GM12878 (cell line): Measurements from ENCODE around the gene SORT1.

Experiments used
- BHLHE40 ChIP-seq, 2 experiments: fragments of 450-650 bp in 1 of 2; IDR thresholded peaks; 2 replicates each; pipeline ENCODE4 v1.6.1; 2011 to 2017; ENCODE audit warnings: low read depth in 2 of 2, borderline replicate concordance in 1 of 2, improper control_type of control experiment in 1 of 2, low read length in 1 of 2, mild to moderate bottlenecking in 1 of 2
- CBX3 ChIP-seq: fragments of 200-600 bp; sonication (generic); IDR thresholded peaks from 2 replicates; pipeline ENCODE4 v1.6.1; 2016; ENCODE audit warnings: low read depth, borderline replicate concordance
- CBX5 ChIP-seq: sonication (generic); IDR thresholded peaks from 2 replicates; pipeline ENCODE4 v1.6.1; 2016; ENCODE audit warnings: low read depth, moderate library complexity, mild to moderate bottlenecking, inconsistent platforms
- CEBPB ChIP-seq, 2 experiments: fragments of 150-350 bp in 1 of 2; IDR thresholded peaks; 2 replicates each; pipeline ENCODE4 v1.6.1; 2012 to 2014; ENCODE audit warnings: low read depth in 2 of 2, low read length in 2 of 2, borderline replicate concordance in 1 of 2, inconsistent platforms in 1 of 2
- EED ChIP-seq: sonication (generic); IDR thresholded peaks from 2 replicates; pipeline ENCODE4 v1.6.1; 2016; ENCODE audit warnings: antibody characterized with exemption, low read depth
- FOS ChIP-seq: IDR thresholded peaks from 3 replicates; pipeline ENCODE4 v1.6.1; 2011; ENCODE audit warnings: borderline replicate concordance; ENCODE audit not compliant: insufficient read length; ENCODE audit errors: extremely low read depth
- MXI1 ChIP-seq: fragments of 150-350 bp; IDR thresholded peaks from 2 replicates; pipeline ENCODE4 v1.6.1; 2011; ENCODE audit warnings: low read depth, mild to moderate bottlenecking, inconsistent platforms, low read length, improper control_type of control experiment
- NRF1 ChIP-seq: conservative IDR thresholded peaks from 2 replicates; pipeline ENCODE4 v1.6.1; 2011; ENCODE audit warnings: mild to moderate bottlenecking, low read depth, low read length, improper control_type of control experiment
- POLR2A ChIP-seq: IDR thresholded peaks from 2 replicates; pipeline ENCODE4 v1.6.1; 2011; ENCODE audit warnings: low read depth, mild to moderate bottlenecking, low read length
- TAF1 ChIP-seq: IDR thresholded peaks from 2 replicates; pipeline ENCODE4 v1.6.1; 2011; ENCODE audit warnings: mild to moderate bottlenecking, low read depth, low read length, borderline replicate concordance
- TARDBP ChIP-seq: IDR thresholded peaks from 2 replicates; pipeline ENCODE4 v1.6.1; 2016; ENCODE audit warnings: borderline replicate concordance
- YY1 ChIP-seq: IDR thresholded peaks from 2 replicates; pipeline ENCODE4 v1.6.1; 2011; ENCODE audit warnings: low read depth, mild to moderate bottlenecking, low read length
- TF ChIP-seq, protein P1 (sequence below): IDR thresholded peaks from 2 replicates; pipeline ENCODE4 v1.6.1; 2011; ENCODE audit warnings: borderline replicate concordance, low read depth, mild to moderate bottlenecking, moderate library complexity, mixed read lengths, low read length; ENCODE audit not compliant: insufficient read depth; ENCODE audit errors: extremely low read length
- TF ChIP-seq, protein P2 (sequence below), 3 experiments: IDR thresholded peaks in 2 of 3; conservative IDR thresholded peaks in 1 of 3; 2 replicates each; pipeline ENCODE4 v1.5.1; 2011; ENCODE audit warnings: low read depth in 3 of 3, low read length in 3 of 3, mild to moderate bottlenecking in 3 of 3, control low read depth in 2 of 3, moderate library complexity in 2 of 3, inconsistent platforms in 1 of 3, mixed read lengths in 1 of 3; ENCODE audit not compliant: control insufficient read depth in 2 of 3, insufficient read depth in 1 of 3; ENCODE audit errors: extremely low read depth in 1 of 3

DNA sequence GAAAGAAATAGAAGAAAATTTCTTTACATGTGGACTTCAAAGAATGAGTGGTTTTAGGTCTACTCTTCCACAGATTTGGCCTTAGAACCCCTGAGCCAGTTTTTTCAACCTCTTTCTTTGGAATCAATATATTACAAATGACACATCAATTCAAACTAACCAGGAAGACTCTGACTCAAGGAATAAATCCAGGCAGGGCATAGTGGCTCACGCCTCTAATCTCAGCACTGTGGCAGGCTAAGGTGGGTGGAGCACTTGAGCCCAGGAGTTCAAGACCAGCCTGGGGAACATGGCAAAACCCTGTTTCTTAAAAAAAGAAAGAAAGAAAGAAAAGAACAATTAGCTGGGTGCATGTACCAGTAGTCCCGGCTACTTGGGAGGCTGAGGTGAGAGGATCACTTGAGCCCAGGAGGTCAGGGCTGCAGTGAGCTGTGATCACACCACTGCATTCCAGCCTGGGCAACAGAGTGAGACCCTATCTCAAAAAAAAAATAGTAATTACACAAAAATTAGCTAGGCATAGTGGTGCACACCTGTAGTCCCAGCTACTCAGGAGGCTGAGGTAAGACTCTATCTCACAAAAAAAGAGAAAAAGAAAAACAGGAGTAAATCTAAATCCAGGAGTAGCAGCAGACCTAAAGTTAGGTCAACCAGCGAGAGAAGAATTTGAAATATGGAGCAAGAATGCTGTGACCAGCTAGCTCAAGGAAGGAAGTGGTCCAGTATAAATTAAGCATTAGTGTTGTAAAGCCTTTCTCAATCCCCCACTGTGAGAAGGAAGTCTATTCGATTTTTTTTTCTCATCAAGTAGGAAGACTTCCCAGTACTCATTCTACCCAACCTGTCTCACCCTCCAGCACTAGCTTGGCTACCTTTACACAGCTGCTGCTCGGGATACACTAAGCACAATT lies 1.9 kb downstream of the SORT1 start:
- TF ChIP-seq, protein P1, sequence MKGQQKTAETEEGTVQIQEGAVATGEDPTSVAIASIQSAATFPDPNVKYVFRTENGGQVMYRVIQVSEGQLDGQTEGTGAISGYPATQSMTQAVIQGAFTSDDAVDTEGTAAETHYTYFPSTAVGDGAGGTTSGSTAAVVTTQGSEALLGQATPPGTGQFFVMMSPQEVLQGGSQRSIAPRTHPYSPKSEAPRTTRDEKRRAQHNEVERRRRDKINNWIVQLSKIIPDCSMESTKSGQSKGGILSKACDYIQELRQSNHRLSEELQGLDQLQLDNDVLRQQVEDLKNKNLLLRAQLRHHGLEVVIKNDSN, result no peak
- TF ChIP-seq CBX5 (no peak), EED (no peak), TARDBP (no peak), YY1 (no peak), POLR2A (no peak), CBX3 (no peak), FOS (no peak), NRF1 (no peak), TAF1 (no peak), BHLHE40 (IDR thresholded peaks at IDR 0.05; ENCODE audit: borderline replicate concordance in 1 of 2, low read depth in 2 of 2, low read length in 1 of 2) (no peak), CEBPB (IDR thresholded peaks at IDR 0.05; ENCODE audit: borderline replicate concordance in 1 of 2, low read depth in 2 of 2, low read length in 2 of 2) (no peak), MXI1 (no peak)
- TF ChIP-seq, protein P2, sequence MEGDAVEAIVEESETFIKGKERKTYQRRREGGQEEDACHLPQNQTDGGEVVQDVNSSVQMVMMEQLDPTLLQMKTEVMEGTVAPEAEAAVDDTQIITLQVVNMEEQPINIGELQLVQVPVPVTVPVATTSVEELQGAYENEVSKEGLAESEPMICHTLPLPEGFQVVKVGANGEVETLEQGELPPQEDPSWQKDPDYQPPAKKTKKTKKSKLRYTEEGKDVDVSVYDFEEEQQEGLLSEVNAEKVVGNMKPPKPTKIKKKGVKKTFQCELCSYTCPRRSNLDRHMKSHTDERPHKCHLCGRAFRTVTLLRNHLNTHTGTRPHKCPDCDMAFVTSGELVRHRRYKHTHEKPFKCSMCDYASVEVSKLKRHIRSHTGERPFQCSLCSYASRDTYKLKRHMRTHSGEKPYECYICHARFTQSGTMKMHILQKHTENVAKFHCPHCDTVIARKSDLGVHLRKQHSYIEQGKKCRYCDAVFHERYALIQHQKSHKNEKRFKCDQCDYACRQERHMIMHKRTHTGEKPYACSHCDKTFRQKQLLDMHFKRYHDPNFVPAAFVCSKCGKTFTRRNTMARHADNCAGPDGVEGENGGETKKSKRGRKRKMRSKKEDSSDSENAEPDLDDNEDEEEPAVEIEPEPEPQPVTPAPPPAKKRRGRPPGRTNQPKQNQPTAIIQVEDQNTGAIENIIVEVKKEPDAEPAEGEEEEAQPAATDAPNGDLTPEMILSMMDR (IDR thresholded peaks at IDR 0.05 in 2 of 3, conservative IDR thresholded peaks at IDR 0.05 in 1 of 3; ENCODE audit: control insufficient read depth in 2 of 3, extremely low read depth in 1 of 3, insufficient read depth in 1 of 3, low read depth in 3 of 3, low read length in 3 of 3), result no peak
